ENCODE measurements around the gene FGFBP1. TPM values are rescaled to one million over a fixed set of nuclear protein-coding genes. Genes with fewer than 3 reads are reported as not detected.

FGFBP1 gene
- total and polyA plus RNA-seq, 2 experiments from 2014 or later, result not detected

DNA sequence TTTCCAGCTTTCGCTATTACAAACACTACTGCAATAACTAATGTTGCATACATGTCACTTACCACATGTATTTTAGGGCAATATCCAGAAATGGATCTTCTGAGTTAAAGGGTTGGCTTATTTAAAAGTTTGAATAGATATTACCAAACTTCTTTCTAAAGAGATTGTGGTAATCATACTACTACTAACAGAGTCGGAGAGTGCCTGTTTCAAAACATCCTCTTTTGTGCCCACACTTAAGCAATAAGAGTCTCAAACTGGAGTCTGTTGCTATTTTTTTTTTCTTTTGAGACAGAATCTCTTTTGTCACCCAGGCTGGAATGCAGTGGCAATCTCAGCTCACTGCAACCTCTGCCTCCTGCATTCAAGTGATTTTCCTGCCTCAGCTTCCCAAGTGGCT is 35.8 kb downstream of the FGFBP1 start:
- in situ Hi-C loops (cut with MboI), result no loop called here
- WGBS, 2 experiments (ENCODE audit: low coverage in 1 of 2, low lambda C conversion rate in 2 of 2, missing lambda C conversion rate in 2 of 2), result 53 to 61% methylated on average over 2 of the region's 2 CpGs
- H4K20me1 ChIP-seq (ENCODE audit: insufficient read depth), result no peaks in the 10 kb centered on the region

DNA sequence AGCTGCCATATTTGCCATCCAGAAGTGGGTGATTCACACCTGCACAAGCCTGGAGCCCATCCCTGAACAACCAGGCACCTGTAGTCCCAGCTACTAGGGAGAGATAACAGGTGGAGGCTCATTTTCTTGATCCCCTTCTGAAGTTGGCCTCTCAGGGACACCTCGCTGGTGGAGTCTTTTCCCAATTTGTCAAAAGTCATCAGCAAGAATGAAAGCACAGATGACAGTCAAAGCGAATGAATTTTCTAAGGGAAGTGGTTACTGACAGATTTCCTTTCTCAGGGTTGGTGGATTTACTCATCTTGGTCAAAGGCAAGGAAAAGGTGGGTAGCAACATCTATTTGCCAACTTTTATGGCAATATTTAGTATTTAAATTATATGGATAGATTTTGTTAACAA is 36.5 kb downstream of the FGFBP1 start:
- Histone ChIP-seq H3K4me3 (no peak overlapping the region), H3K4me2 (ENCODE audit: unreplicated experiment) (no peak overlapping the region), H3F3A (ENCODE audit: insufficient read depth) (no peaks in the 10 kb centered on the region), H4K20me1 (ENCODE audit: insufficient read depth) (no peaks in the 10 kb centered on the region), H3K27me3 (replicated peaks; ENCODE audit: insufficient read depth) (peaks cover 8% of the 10 kb centered on the region; the same call in 1 of the 2 replicates), H3K9ac (no peak overlapping the region), H3K9me2 (ENCODE audit: insufficient read depth) (no peaks in the 10 kb centered on the region), H3K9me3 (ENCODE audit: low read depth) (no peaks in the 10 kb centered on the region), H2AFZ (no peak overlapping the region), H3K36me3 (ENCODE audit: low read depth) (no peaks in the 10 kb centered on the region), H3K79me2 (ENCODE audit: insufficient read depth) (no peaks in the 10 kb centered on the region), H3K27ac (no peak overlapping the region), H3K4me1 (ENCODE audit: insufficient read depth) (no peaks in the 10 kb centered on the region)
- TF ChIP-seq EZH2phosphoT487 (IDR thresholded peaks at IDR 0.05; ENCODE audit: insufficient read depth, low read depth) (no peak), EZH2 (IDR thresholded peaks at IDR 0.05; ENCODE audit: insufficient read depth, poor library complexity, severe bottlenecking) (no peak)
- no peak for DNase-seq
- in situ Hi-C loops (cut with MboI), result no loop called here
- whole genome bisulfite sequencing, 2 experiments (ENCODE audit: low coverage in 1 of 2, low lambda C conversion rate in 2 of 2, missing lambda C conversion rate in 2 of 2), result 52 to 55% methylated on average over 2 of the region's 2 CpGs

More for the DNA sequence above, 35.8 kb downstream of the FGFBP1 start:
- Histone ChIP-seq H3F3A (ENCODE audit: insufficient read depth) (no peaks in the 10 kb centered on the region), H3K79me2 (ENCODE audit: insufficient read depth) (no peaks in the 10 kb centered on the region), H3K27ac (no peak overlapping the region), H3K27me3 (replicated peaks; ENCODE audit: insufficient read depth) (peaks cover 8% of the 10 kb centered on the region; the same call in 1 of the 2 replicates), H3K9me3 (ENCODE audit: low read depth) (no peaks in the 10 kb centered on the region), H3K4me2 (ENCODE audit: unreplicated experiment) (no peak overlapping the region), H3K9ac (no peak overlapping the region), H3K4me3 (no peak overlapping the region), H3K4me1 (ENCODE audit: insufficient read depth) (no peaks in the 10 kb centered on the region), H3K9me2 (ENCODE audit: insufficient read depth) (no peaks in the 10 kb centered on the region), H2AFZ (no peak overlapping the region), H3K36me3 (ENCODE audit: low read depth) (no peaks in the 10 kb centered on the region)
- no peak for DNase-seq
- TF ChIP-seq EZH2phosphoT487 (IDR thresholded peaks at IDR 0.05; ENCODE audit: insufficient read depth, low read depth), result no peak
- no peak for TF ChIP-seq EZH2 (IDR thresholded peaks at IDR 0.05; ENCODE audit: insufficient read depth, poor library complexity, severe bottlenecking)

DNA sequence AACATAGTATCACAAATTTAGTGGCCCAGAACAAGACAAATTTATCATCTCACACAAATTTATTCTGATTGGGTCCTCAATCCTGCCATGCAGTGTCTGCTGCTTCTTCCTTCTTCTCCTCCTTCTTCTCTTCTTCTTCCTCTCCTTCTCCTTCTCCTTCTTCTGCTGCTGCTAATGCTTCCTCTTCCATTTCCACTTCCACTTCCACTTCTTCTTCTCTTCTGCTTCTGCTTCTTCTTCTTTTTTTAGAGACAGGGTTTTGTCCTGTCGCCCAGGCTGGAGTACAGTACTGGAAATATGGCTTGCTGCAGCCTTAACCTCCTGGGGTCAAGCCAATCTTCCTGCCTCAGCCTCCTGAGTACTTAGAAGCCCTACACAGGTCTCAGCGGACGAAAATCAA is 37.5 kb downstream of the FGFBP1 start:
- Histone ChIP-seq H3K9me2 (ENCODE audit: insufficient read depth) (no peaks in the 10 kb centered on the region), H3K4me1 (ENCODE audit: insufficient read depth) (no peaks in the 10 kb centered on the region), H3K4me3 (no peak overlapping the region), H4K20me1 (ENCODE audit: insufficient read depth) (no peaks in the 10 kb centered on the region), H3K27ac (no peak overlapping the region), H3K9me3 (ENCODE audit: low read depth) (no peaks in the 10 kb centered on the region), H3K79me2 (ENCODE audit: insufficient read depth) (no peaks in the 10 kb centered on the region), H3K4me2 (ENCODE audit: unreplicated experiment) (no peak overlapping the region), H2AFZ (no peak overlapping the region), H3F3A (ENCODE audit: insufficient read depth) (0 out of 2 replicates have a peak, but pooled peaks cover 1% of the 10 kb centered on the region), H3K36me3 (ENCODE audit: low read depth) (no peaks in the 10 kb centered on the region), H3K27me3 (replicated peaks; ENCODE audit: insufficient read depth) (peaks cover 8% of the 10 kb centered on the region; the same call in 1 of the 2 replicates), H3K9ac (no peak overlapping the region)
- DNase-seq, result no peak
- in situ Hi-C loops (cut with MboI), result no loop called here
- TF ChIP-seq EZH2 (IDR thresholded peaks at IDR 0.05; ENCODE audit: insufficient read depth, poor library complexity, severe bottlenecking) (no peak), EZH2phosphoT487 (IDR thresholded peaks at IDR 0.05; ENCODE audit: insufficient read depth, low read depth) (no peak)
- 80 to 83% methylated on average over 3 of the region's 3 CpGs for WGBS, 2 experiments (ENCODE audit: low coverage in 1 of 2, low lambda C conversion rate in 2 of 2, missing lambda C conversion rate in 2 of 2)

GRCh38 chr4:15899511-15899910 is 39.0 kb downstream of the FGFBP1 start:
- no peaks in the 10 kb centered on the region for H3K9me3 ChIP-seq (ENCODE audit: low read depth)
- no peak for TF ChIP-seq EZH2 (IDR thresholded peaks at IDR 0.05; ENCODE audit: insufficient read depth, poor library complexity, severe bottlenecking)
- TF ChIP-seq EZH2phosphoT487 (IDR thresholded peaks at IDR 0.05; ENCODE audit: insufficient read depth, low read depth), result no peak
- peaks cover 16% of the 10 kb centered on the region for H3F3A ChIP-seq (ENCODE audit: insufficient read depth)
- H3K4me3 ChIP-seq, result no peak overlapping the region
- H3K4me1 ChIP-seq (ENCODE audit: insufficient read depth), result peaks cover 12% of the 10 kb centered on the region
- H3K4me2 ChIP-seq (ENCODE audit: unreplicated experiment), result no peak overlapping the region
- H3K79me2 ChIP-seq (ENCODE audit: insufficient read depth), result no peaks in the 10 kb centered on the region
- H4K20me1 ChIP-seq (ENCODE audit: insufficient read depth), result no peaks in the 10 kb centered on the region
- H3K36me3 ChIP-seq (ENCODE audit: low read depth), result no peaks in the 10 kb centered on the region
- H3K9me2 ChIP-seq (ENCODE audit: insufficient read depth), result no peaks in the 10 kb centered on the region
- no peak overlapping the region for H3K27ac ChIP-seq
- H3K9ac ChIP-seq, result no peak overlapping the region
- DNase-seq, result no peak
- no peak overlapping the region for H2AFZ ChIP-seq
- H3K27me3 ChIP-seq (replicated peaks; ENCODE audit: insufficient read depth), result peaks cover 8% of the 10 kb centered on the region; the same call in 1 of the 2 replicates
- 61 to 92% methylated on average over 1 of the region's 1 CpG for WGBS, 2 experiments (ENCODE audit: low coverage in 1 of 2, low lambda C conversion rate in 2 of 2, missing lambda C conversion rate in 2 of 2)
- in situ Hi-C loops (cut with MboI), result no loop called here

DNA sequence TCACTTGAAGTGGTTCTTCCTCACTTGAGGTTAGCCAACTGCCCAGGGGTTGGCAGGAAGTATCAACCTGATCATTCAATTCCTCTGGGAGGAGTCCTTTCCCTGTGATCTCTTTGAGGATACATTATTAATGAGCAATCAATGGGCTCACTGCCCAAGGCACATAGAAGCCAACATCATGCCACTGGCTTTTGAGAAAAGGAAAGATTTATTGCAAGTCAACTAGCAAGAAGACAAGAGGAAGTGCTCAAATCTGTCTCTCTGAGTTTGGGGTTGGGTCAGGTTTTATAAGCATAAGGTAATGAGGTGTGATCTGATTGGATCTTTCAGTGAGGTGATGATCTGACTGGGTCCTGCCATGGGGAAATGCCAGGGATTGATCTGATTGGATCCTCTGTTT is 39.6 kb downstream of the FGFBP1 start:
- no peak overlapping the region for H3K27ac ChIP-seq
- no peak overlapping the region for H3K4me2 ChIP-seq (ENCODE audit: unreplicated experiment)
- no peaks in the 10 kb centered on the region for H3K79me2 ChIP-seq (ENCODE audit: insufficient read depth)
- peaks cover 8% of the 10 kb centered on the region; the same call in 1 of the 2 replicates for H3K27me3 ChIP-seq (replicated peaks; ENCODE audit: insufficient read depth)
- no peaks in the 10 kb centered on the region for H3K36me3 ChIP-seq (ENCODE audit: low read depth)
- in situ Hi-C loops (cut with MboI), result no loop called here
- peaks cover 20% of the 10 kb centered on the region for H3F3A ChIP-seq (ENCODE audit: insufficient read depth)
- H3K9me3 ChIP-seq (ENCODE audit: low read depth), result no peaks in the 10 kb centered on the region
- H4K20me1 ChIP-seq (ENCODE audit: insufficient read depth), result no peaks in the 10 kb centered on the region
- no peak overlapping the region for H2AFZ ChIP-seq
- no peak for DNase-seq
- no peak overlapping the region for H3K9ac ChIP-seq
- H3K4me3 ChIP-seq, result no peak overlapping the region
- no peak for TF ChIP-seq EZH2 (IDR thresholded peaks at IDR 0.05; ENCODE audit: insufficient read depth, poor library complexity, severe bottlenecking)
- no peak for TF ChIP-seq EZH2phosphoT487 (IDR thresholded peaks at IDR 0.05; ENCODE audit: insufficient read depth, low read depth)
- peaks cover 18% of the 10 kb centered on the region for H3K4me1 ChIP-seq (ENCODE audit: insufficient read depth)
- H3K9me2 ChIP-seq (ENCODE audit: insufficient read depth), result no peaks in the 10 kb centered on the region

All from GM23248 (cell line).